ENCODE results near the gene CACNA1A. TPM values are rescaled to one million over a fixed set of nuclear protein-coding genes. Genes with fewer than 3 reads are reported as not detected.

The CACNA1A gene
- total and polyA plus RNA-seq, 11 donors: 0.17 to 1.2 (median 0.67) TPM

DNA sequence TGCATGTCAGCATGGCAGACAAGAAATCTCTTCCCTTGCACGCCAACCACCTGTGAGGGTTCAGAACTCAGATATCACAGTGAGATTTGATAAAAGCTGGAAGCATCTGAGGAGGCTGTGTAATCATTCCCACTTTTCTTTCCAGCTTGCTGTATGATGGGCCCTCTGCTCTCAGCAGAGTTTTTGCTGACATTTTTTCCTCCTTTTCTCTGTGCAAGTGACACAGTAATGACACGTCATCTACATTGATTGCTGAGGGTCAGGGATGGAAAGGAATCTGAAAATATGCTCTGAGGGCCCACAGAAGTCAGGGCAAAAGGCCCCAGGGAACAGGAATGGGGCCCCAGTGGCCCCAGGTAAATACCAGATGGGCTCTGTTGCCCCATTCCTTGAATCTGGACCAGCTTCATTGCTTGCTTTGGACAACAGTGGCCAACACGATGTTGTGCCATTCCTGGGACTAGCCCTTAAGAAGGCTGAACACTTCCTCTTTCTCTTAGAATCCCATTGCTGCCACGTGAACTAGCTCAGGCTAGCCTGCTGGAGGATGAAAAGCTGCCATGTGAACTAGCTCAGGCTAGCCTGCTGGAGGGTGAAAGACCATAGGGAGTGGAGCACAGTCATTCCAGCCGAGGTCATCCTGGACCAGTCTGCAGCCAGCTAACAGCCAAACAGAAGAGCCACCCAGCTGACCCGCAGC is 68.2 kb downstream of the CACNA1A start:
- Histone ChIP-seq H3K27me3 (no peaks in the 10 kb centered on the region), H3K4me3 (no peak overlapping the region), H3K36me3 (no peaks in the 10 kb centered on the region), H3K4me1 (no peaks in the 10 kb centered on the region), H3K27ac (no peak overlapping the region), H3K9me3 (no peaks in the 10 kb centered on the region)
- DNase-seq (no peak), ATAC-seq (no peak)
- intact Hi-C loops (cut with DNase I): loop anchor here in 1 of 10 donors (5.0 kb wide), 1 partner anchor 156 kb away; no protein-coding TSS in a partner anchor
- WGBS, 4 donors: 74 to 86% (median 75%) methylated on average over 5 to 6 of the region's 6 CpGs
- no peak for TF ChIP-seq POLR2A (IDR thresholded peaks at IDR 0.05)
- TF ChIP-seq, protein P1, sequence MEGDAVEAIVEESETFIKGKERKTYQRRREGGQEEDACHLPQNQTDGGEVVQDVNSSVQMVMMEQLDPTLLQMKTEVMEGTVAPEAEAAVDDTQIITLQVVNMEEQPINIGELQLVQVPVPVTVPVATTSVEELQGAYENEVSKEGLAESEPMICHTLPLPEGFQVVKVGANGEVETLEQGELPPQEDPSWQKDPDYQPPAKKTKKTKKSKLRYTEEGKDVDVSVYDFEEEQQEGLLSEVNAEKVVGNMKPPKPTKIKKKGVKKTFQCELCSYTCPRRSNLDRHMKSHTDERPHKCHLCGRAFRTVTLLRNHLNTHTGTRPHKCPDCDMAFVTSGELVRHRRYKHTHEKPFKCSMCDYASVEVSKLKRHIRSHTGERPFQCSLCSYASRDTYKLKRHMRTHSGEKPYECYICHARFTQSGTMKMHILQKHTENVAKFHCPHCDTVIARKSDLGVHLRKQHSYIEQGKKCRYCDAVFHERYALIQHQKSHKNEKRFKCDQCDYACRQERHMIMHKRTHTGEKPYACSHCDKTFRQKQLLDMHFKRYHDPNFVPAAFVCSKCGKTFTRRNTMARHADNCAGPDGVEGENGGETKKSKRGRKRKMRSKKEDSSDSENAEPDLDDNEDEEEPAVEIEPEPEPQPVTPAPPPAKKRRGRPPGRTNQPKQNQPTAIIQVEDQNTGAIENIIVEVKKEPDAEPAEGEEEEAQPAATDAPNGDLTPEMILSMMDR (IDR thresholded peaks at IDR 0.05): no peak

DNA sequence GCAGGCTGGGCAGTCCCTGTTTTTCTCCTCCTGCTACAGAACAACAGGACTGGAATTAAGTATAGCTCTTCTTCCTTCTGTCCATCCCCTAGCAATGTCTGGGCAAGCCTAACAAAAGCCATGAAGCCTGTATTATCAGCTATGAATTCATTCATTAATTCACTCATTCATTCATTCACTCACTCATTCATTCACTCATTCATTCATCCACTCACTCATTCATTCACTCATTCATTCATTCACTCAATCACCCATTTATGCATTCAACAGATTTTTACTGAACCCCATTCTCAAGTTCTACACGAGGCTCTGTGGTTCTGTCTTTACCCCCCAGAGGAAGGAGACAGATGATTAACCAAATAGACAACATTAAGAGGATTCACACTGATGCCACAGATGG is 69.9 kb downstream of the CACNA1A start:
- ATAC-seq (no peak), DNase-seq (no peak)
- no peaks in the 10 kb centered on the region for H3K9me3 ChIP-seq
- 64 to 75% (median 71%) methylated on average over 1 of the region's 1 CpG for WGBS, 4 donors
- TF ChIP-seq POLR2A (IDR thresholded peaks at IDR 0.05): no peak
- TF ChIP-seq, protein P1 (IDR thresholded peaks at IDR 0.05): no peak
- H3K27me3 ChIP-seq: no peaks in the 10 kb centered on the region
- no peak overlapping the region for H3K4me3 ChIP-seq
- H3K4me1 ChIP-seq: no peaks in the 10 kb centered on the region
- no peak overlapping the region for H3K27ac ChIP-seq
- no peaks in the 10 kb centered on the region for H3K36me3 ChIP-seq
- intact Hi-C loops (cut with DNase I): loop anchor here in 1 of 10 donors (5.0 kb wide), 1 partner anchor 154 kb away; no protein-coding TSS in a partner anchor

DNA sequence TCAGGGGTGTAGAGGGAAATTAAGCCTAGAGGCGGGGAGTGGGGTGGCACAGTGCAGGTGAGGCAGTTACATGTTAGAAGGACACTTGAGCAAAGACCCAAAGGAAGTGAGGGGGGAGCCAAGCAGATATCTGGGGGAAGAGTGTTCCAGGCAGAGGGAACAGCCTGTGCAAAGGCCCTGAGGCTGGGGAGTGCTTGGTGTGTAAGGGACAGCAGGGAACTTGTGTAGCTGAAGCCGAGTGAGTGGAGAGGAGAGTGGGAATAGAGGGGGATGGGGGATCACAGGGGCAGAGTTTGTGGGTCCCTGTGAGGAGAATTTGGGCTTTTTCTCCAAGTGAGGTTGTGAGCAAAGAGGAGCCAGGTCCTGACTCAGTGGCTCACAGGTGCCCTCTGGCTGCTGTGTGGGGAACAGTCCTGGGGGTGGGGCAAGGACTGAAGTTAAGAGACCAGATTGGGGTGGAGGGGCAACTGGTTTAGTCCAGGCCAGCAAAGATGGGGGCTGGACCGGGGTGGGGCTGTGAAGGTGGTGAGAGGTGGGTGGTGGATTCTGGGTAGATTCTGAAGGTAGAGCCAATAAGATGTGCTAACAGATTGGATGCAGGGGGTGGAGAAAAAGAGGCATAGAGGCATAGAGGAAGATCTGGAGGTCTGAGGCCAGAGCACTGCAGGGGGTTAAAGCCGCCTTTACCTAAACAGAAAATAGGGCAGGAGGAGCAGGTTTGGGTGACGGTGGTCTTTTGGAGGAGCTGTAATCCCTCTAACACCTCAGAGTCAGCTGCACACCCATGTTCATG is 75.3 kb downstream of the CACNA1A start:
- Histone ChIP-seq H3K27ac (no peak overlapping the region), H3K36me3 (no peaks in the 10 kb centered on the region), H3K4me3 (no peak overlapping the region), H3K4me1 (peaks cover 0 to 4% (median 0%) of the 10 kb centered on the region in 12 donors), H3K9me3 (peaks cover 0 to 11% (median 3%) of the 10 kb centered on the region in 12 donors), H3K27me3 (no peaks in the 10 kb centered on the region)
- TF ChIP-seq, protein P1 (IDR thresholded peaks at IDR 0.05): peak; percentile 40 to 64 (median 51)
- TF ChIP-seq POLR2A (IDR thresholded peaks at IDR 0.05): no peak
- DNase-seq: peak in 2 of 5 donors; percentile 19 to 24
- peak in 2 of 4 donors; percentile 42 to 45 for ATAC-seq
- 67 to 78% (median 73%) methylated on average over 5 of the region's 5 CpGs for WGBS, 4 donors
- intact Hi-C loops (cut with DNase I): loop anchor here in 6 of 10 donors (2.0 to 5.0 kb wide), 2 partner anchors 154 kb away; no protein-coding TSS in a partner anchor

DNA sequence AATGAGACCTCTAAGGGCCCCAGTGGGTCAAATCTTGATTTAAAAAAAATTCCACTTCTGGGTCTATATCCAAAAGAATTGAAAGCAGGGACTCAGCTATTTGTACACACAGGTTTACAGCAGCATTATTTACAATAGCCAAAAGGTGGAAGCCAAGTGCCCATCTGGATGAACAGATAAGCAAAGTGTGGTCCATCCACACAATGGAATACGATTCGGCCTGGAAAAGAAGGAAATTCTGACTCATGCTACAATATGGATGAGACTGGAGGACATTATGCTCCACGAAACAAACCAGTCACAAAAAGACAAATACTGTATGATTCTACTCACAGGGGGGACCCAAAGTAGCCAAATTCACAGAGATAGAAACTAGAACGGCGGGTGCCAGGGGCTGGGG is 76.7 kb downstream of the CACNA1A start:
- peaks cover 0 to 4% (median 0%) of the 10 kb centered on the region in 12 donors for H3K4me1 ChIP-seq
- no peak overlapping the region for H3K27ac ChIP-seq
- H3K27me3 ChIP-seq: no peaks in the 10 kb centered on the region
- peaks cover 0 to 23% (median 8%) of the 10 kb centered on the region in 12 donors for H3K9me3 ChIP-seq
- ATAC-seq: no peak
- no peaks in the 10 kb centered on the region for H3K36me3 ChIP-seq
- no peak overlapping the region for H3K4me3 ChIP-seq
- intact Hi-C loops (cut with DNase I): loop anchor here in 2 of 10 donors (5.0 kb wide), 1 partner anchor 152 kb away; no protein-coding TSS in a partner anchor
- DNase-seq: no peak
- 32 to 47% (median 38%) methylated on average over 5 of the region's 5 CpGs for WGBS, 4 donors
- TF ChIP-seq, protein P1 (IDR thresholded peaks at IDR 0.05): no peak
- TF ChIP-seq POLR2A (IDR thresholded peaks at IDR 0.05): no peak

All from heart left ventricle (tissue), 16 donors.